Measurements from ENCODE around the gene LAIR2. TPM values are rescaled to one million over a fixed set of nuclear protein-coding genes. Genes with fewer than 3 reads are reported as not detected.

Gene LAIR2
- not detected in 2 replicates for polyA plus RNA-seq (2013)

DNA sequence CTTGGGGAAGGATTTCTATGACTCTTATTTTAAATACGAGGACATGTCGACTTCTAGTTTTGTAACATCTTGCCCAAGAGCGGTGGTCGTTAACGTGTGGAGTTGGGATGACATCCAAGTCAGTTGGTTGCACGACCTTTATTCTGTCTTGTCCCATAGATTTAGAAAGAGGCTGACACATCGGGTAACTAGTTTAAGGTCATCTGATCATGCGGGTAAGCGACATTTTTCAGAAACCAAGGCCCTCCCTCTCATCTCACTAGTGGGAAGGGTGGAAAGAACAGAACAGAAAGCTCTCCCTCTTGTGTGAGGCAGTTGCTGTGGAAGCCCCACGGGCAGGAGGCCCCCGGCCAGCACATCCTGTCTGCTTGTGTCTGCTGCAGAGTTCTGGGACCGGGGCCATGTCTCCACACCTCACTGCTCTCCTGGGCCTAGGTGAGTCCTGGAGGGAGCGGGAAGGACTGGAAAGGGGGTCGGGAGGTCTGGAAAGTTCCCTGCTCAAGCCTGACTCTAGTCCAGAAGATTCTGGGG, at the start of gene LAIR2:
Gene LAIR2 (plus strand): TSS at position 314 of the 531 bp plus-strand sequence. CDS start 88 bp downstream, at position 402.
- Histone ChIP-seq H3K4me3 (ENCODE audit: low read depth, low read length) (no peak within 1 kb of the TSS), H3K79me1 (ENCODE audit: low read length) (no peaks in the 10 kb centered on the region), H3K4me1 (ENCODE audit: control insufficient read depth in 1 of 2, insufficient read depth in 2 of 2, low read length in 2 of 2) (no peaks in the 10 kb centered on the region), H4K91ac (ENCODE audit: low read depth, low read length) (no peak within 1 kb of the TSS), H3K36me3 (ENCODE audit: control insufficient read depth in 1 of 2, insufficient read depth in 2 of 2, low read length in 2 of 2) (no peaks in the 10 kb centered on the region), H2AK5ac (ENCODE audit: low read length) (no peak within 1 kb of the TSS), H3K27ac (ENCODE audit: low read depth, low read length) (no peak within 1 kb of the TSS), H3K4me2 (ENCODE audit: low read length) (no peak within 1 kb of the TSS), H4K12ac (ENCODE audit: low read depth, low read length) (no peak within 1 kb of the TSS), H3K27me3 (ENCODE audit: insufficient read depth, low read length) (no peaks in the 10 kb centered on the region), H3K9me3 (ENCODE audit: insufficient read depth, low read depth, low read length) (peaks cover 27% of the 10 kb centered on the region), H2BK12ac (ENCODE audit: low read length) (no peak within 1 kb of the TSS), H2AFZ (ENCODE audit: insufficient read depth, low read length, poor library complexity) (no peak within 1 kb of the TSS), H3K18ac (ENCODE audit: low read length) (no peak within 1 kb of the TSS), H2BK5ac (ENCODE audit: low read depth, low read length, poor library complexity) (no peak within 1 kb of the TSS), H4K8ac (ENCODE audit: low read depth, low read length) (no peak within 1 kb of the TSS), H2BK120ac (ENCODE audit: insufficient read depth, low read length, poor library complexity) (no peak within 1 kb of the TSS), H3K9ac (ENCODE audit: low read length) (no peak within 1 kb of the TSS), H3K23ac (ENCODE audit: low read length) (no peak within 1 kb of the TSS), H3K14ac (ENCODE audit: low read length) (no peak within 1 kb of the TSS), H3K4ac (ENCODE audit: low read depth, low read length) (no peak within 1 kb of the TSS), H3K79me2 (ENCODE audit: control insufficient read depth, insufficient read depth, low read length, poor library complexity) (no peaks in the 10 kb centered on the region)
- no CpG with 5 or more reads among the region's 14 CpGs for WGBS (ENCODE audit: extremely low coverage, insufficient coverage, insufficient read length)
- peak; percentile 50 to 85 for DNase-seq

DNA sequence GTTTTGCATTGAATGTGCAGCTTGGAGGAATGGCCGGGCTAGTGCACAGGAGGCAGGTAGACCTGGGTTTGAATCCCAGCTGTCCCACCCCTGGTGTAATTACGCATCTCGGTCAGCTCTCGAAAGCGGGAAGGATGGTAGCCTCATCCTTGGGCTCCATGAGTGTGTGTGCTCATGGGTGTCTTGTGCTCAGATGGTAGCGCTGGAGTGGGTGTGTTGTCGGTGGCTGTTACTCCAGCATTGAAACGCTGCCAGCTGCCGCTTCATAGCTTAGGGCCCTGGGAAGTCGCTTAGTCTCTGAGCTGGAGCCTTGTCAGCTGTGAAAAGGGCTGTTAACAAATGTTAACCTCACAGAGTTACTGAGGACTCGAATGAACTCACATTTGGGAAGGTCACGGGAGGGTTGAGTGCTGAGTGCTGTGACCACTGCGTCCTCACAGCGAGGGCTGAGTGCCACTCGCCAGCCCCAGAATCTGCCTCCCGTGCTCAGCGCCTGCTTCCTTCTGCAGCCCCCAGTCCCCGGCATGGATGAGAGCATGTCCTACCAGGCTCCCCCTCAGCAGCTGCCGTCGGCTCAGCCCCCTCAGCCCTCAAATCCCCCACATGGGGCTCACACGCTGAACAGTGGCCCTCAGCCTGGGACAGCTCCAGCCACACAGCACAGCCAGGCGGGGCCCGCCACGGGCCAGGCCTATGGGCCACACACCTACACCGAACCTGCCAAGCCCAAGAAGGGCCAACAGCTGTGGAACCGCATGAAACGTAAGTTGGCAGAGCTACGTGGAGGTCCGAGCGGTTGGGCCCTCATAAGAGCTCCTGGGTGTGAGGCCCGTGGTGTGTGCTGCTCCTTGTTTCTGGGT, 48.5 kb upstream of the LAIR2 start:
- Histone ChIP-seq H3K14ac (ENCODE audit: low read length) (no peak overlapping the region), H4K91ac (ENCODE audit: low read depth, low read length) (no peak overlapping the region), H3K4me3 (ENCODE audit: low read depth, low read length) (no peak overlapping the region), H4K12ac (ENCODE audit: low read depth, low read length) (no peak overlapping the region), H2AFZ (ENCODE audit: insufficient read depth, low read length, poor library complexity) (no peak overlapping the region), H3K4ac (ENCODE audit: low read depth, low read length) (peak overlapping the region; percentile 12), H3K4me2 (ENCODE audit: low read length) (no peak overlapping the region), H3K23ac (ENCODE audit: low read length) (no peak overlapping the region), H4K8ac (ENCODE audit: low read depth, low read length) (no peak overlapping the region), H3K27me3 (ENCODE audit: insufficient read depth, low read length) (no peaks in the 10 kb centered on the region), H3K18ac (ENCODE audit: low read length) (no peak overlapping the region), H3K27ac (ENCODE audit: low read depth, low read length) (no peak overlapping the region), H3K79me1 (ENCODE audit: low read length) (peaks cover 5% of the 10 kb centered on the region), H2BK120ac (ENCODE audit: insufficient read depth, low read length, poor library complexity) (no peak overlapping the region), H3K4me1 (ENCODE audit: control insufficient read depth in 1 of 2, insufficient read depth in 2 of 2, low read length in 2 of 2) (peaks cover 3 to 7% of the 10 kb centered on the region in 2 experiments), H3K9ac (ENCODE audit: low read length) (no peak overlapping the region), H2BK12ac (ENCODE audit: low read length) (no peak overlapping the region), H2BK5ac (ENCODE audit: low read depth, low read length, poor library complexity) (no peak overlapping the region), H2AK5ac (ENCODE audit: low read length) (no peak overlapping the region), H3K9me3 (ENCODE audit: insufficient read depth, low read depth, low read length) (no peaks in the 10 kb centered on the region), H3K79me2 (ENCODE audit: control insufficient read depth, insufficient read depth, low read length, poor library complexity) (peaks cover 21% of the 10 kb centered on the region), H3K36me3 (ENCODE audit: control insufficient read depth in 1 of 2, insufficient read depth in 2 of 2, low read length in 2 of 2) (peaks cover 79 to 81% of the 10 kb centered on the region in 2 experiments)
- DNase-seq = no peak
- WGBS (ENCODE audit: extremely low coverage, insufficient coverage, insufficient read length) = no CpG with 5 or more reads among the region's 31 CpGs

DNA sequence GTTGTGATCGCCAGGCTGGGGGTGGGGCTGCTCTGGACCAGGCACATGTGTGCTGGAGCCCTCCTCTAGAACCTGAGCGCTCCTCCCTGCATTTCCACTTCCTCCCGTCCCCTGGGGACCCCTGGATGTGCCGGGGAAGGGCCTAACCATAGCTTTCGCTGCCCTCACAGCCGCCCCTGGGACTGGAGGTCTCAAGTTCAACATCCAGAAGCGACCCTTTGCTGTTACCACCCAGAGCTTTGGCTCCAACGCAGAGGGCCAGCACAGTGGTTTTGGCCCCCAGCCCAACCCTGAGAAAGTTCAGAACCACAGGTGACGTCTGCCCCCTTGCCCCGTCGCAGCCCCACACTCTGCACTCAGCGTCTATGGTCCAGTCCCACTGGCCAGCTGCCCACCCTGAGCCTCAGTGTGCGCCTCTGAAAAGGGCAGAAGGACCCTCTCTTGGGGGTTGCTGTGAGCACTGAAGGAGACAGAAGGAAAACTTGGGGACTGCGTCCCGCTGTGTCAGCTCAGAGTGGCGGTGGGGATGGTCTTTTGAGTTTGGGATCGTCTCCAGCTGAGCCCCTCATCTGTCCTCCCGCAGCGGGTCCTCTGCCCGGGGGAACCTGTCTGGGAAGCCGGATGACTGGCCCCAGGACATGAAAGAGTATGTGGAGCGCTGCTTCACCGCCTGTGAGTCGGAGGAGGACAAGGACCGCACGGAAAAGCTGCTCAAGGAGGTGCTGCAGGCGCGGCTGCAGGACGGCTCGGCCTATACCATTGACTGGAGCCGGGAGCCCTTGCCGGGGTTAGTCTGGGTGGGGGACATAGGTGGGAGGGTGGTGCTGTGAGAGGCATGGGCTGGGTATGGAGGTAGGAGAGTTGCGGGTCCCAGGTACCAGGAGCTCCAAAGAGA, 47.6 kb upstream of the LAIR2 start:
- no CpG with 5 or more reads among the region's 33 CpGs for WGBS (ENCODE audit: extremely low coverage, insufficient coverage, insufficient read length)
- Histone ChIP-seq H3K36me3 (ENCODE audit: control insufficient read depth in 1 of 2, insufficient read depth in 2 of 2, low read length in 2 of 2) (peaks cover 87 to 90% of the 10 kb centered on the region in 2 experiments), H3K79me1 (ENCODE audit: low read length) (no peaks in the 10 kb centered on the region)

DNA sequence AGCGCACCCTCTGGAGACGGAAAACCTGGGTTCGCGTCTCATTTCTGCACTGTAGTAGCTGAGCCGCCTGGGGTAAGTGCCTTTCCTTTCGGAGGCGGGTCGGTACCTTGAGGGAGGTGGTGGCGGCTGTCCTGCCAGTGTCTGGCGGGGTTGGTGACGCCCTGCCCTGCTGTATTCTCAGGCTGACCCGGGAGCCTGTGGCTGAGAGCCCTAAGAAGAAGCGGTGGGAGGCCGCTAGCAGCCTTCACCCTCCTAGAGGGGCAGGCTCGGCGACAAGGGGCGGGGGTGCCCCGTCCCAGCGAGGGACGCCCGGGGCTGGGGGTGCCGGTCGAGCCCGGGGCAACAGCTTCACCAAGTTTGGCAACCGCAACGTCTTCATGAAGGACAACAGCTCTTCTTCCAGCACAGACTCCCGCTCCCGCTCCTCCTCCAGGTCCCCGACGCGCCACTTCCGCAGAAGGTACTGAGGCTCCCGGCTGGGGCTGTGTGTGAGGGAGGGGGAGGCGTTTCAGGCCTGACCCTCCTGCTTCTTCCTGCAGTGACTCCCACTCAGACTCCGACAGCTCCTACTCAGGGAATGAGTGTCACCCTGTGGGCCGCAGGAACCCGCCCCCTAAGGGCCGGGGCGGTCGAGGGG, 46.7 kb upstream of the LAIR2 start:
- Histone ChIP-seq H4K8ac (ENCODE audit: low read depth, low read length) (no peak overlapping the region), H2BK120ac (ENCODE audit: insufficient read depth, low read length, poor library complexity) (no peak overlapping the region), H2BK5ac (ENCODE audit: low read depth, low read length, poor library complexity) (no peak overlapping the region), H4K91ac (ENCODE audit: low read depth, low read length) (no peak overlapping the region), H2AFZ (ENCODE audit: insufficient read depth, low read length, poor library complexity) (no peak overlapping the region), H3K9ac (ENCODE audit: low read length) (no peak overlapping the region), H3K18ac (ENCODE audit: low read length) (no peak overlapping the region), H3K27ac (ENCODE audit: low read depth, low read length) (no peak overlapping the region), H3K79me1 (ENCODE audit: low read length) (no peaks in the 10 kb centered on the region), H3K14ac (ENCODE audit: low read length) (no peak overlapping the region), H2BK12ac (ENCODE audit: low read length) (no peak overlapping the region), H3K4me2 (ENCODE audit: low read length) (no peak overlapping the region), H4K12ac (ENCODE audit: low read depth, low read length) (no peak overlapping the region), H3K27me3 (ENCODE audit: insufficient read depth, low read length) (no peaks in the 10 kb centered on the region), H3K36me3 (ENCODE audit: control insufficient read depth in 1 of 2, insufficient read depth in 2 of 2, low read length in 2 of 2) (peaks cover 92 to 96% of the 10 kb centered on the region in 2 experiments), H3K4ac (ENCODE audit: low read depth, low read length) (no peak overlapping the region), H3K9me3 (ENCODE audit: insufficient read depth, low read depth, low read length) (no peaks in the 10 kb centered on the region), H2AK5ac (ENCODE audit: low read length) (no peak overlapping the region), H3K23ac (ENCODE audit: low read length) (no peak overlapping the region), H3K79me2 (ENCODE audit: control insufficient read depth, insufficient read depth, low read length, poor library complexity) (peaks cover 5% of the 10 kb centered on the region), H3K4me3 (ENCODE audit: low read depth, low read length) (peak overlapping the region; percentile 31), H3K4me1 (ENCODE audit: control insufficient read depth in 1 of 2, insufficient read depth in 2 of 2, low read length in 2 of 2) (peaks cover under 1% of the 10 kb centered on the region in 2 experiments)
- DNase-seq = no peak
- WGBS (ENCODE audit: extremely low coverage, insufficient coverage, insufficient read length) = no CpG with 5 or more reads among the region's 40 CpGs

More for the DNA sequence above, 47.6 kb upstream of the LAIR2 start:
- Histone ChIP-seq H3K9me3 (ENCODE audit: insufficient read depth, low read depth, low read length) (no peaks in the 10 kb centered on the region), H2AK5ac (ENCODE audit: low read length) (no peak overlapping the region), H3K79me2 (ENCODE audit: control insufficient read depth, insufficient read depth, low read length, poor library complexity) (peaks cover 12% of the 10 kb centered on the region), H3K9ac (ENCODE audit: low read length) (no peak overlapping the region), H4K12ac (ENCODE audit: low read depth, low read length) (no peak overlapping the region), H3K4ac (ENCODE audit: low read depth, low read length) (no peak overlapping the region), H3K23ac (ENCODE audit: low read length) (no peak overlapping the region), H3K4me2 (ENCODE audit: low read length) (no peak overlapping the region), H2BK5ac (ENCODE audit: low read depth, low read length, poor library complexity) (no peak overlapping the region), H3K4me1 (ENCODE audit: control insufficient read depth in 1 of 2, insufficient read depth in 2 of 2, low read length in 2 of 2) (peaks cover 3 to 6% of the 10 kb centered on the region in 2 experiments), H2BK12ac (ENCODE audit: low read length) (no peak overlapping the region), H4K91ac (ENCODE audit: low read depth, low read length) (no peak overlapping the region), H4K8ac (ENCODE audit: low read depth, low read length) (no peak overlapping the region), H3K27me3 (ENCODE audit: insufficient read depth, low read length) (no peaks in the 10 kb centered on the region), H3K4me3 (ENCODE audit: low read depth, low read length) (no peak overlapping the region), H2AFZ (ENCODE audit: insufficient read depth, low read length, poor library complexity) (no peak overlapping the region), H2BK120ac (ENCODE audit: insufficient read depth, low read length, poor library complexity) (no peak overlapping the region), H3K27ac (ENCODE audit: low read depth, low read length) (no peak overlapping the region), H3K14ac (ENCODE audit: low read length) (no peak overlapping the region), H3K18ac (ENCODE audit: low read length) (no peak overlapping the region)
- DNase-seq = no peak
